NB4 (cell line): ENCODE data around the gene ABTB2.

Source experiments
- POLR2A ChIP-seq: IDR thresholded peaks from 2 replicates; pipeline ENCODE4 v1.6.1; 2011; ENCODE audit warnings: mild to moderate bottlenecking; ENCODE audit not compliant: insufficient read length; ENCODE audit errors: extremely low read depth
- TF ChIP-seq, protein P1 (sequence below): IDR thresholded peaks from one replicate; pipeline ENCODE4 v1.5.1; 2012; ENCODE audit warnings: low read depth, low read length
- TF ChIP-seq, protein P2 (sequence below): IDR thresholded peaks from 2 replicates; pipeline ENCODE4 v1.6.1; 2011; ENCODE audit warnings: low read depth, low read length

DNA sequence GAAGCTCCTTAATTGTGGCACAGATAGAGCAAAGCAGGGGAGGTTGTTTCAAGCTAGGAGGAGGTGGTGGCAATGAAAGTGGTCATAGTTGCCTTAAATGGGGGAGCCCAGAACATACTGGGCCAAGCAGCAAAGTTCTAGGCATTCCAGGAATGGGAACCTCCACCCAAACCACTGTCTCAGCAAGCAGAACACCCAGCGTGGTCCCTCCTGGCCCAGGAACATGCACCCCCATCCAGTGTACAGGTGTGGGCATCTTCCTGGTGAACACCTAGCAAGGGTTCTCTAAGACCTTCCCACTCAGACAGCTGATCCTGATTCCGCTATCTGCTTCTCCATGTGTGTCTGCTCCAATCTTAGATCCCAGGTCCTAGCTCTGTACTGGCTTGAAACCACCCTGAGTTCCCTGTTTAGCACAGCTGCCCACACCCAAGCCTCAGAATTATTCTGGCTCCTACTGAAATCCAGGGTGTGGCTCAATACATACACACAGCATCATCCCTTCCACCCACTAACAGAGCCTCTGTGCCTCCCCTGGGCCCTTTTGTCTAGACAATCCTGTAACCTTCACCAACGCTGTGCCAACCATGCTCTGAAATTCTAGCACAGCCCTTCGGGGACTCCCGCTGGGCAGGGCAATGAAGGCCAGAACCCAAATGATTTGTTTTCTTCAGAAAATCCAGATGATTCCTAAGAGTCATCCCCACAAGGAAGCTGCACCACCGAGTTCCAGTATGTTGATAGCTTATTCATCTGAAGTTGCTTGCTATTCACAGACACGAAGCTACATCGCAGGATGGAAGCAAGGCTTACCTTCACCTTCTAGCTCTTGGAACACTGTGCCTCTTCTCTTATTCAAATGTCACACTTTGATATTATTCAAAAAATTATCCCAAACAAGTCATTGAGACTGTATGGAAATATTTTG lies 76.6 kb downstream of the ABTB2 start:
- TF ChIP-seq POLR2A, result no peak
- TF ChIP-seq, protein P1, sequence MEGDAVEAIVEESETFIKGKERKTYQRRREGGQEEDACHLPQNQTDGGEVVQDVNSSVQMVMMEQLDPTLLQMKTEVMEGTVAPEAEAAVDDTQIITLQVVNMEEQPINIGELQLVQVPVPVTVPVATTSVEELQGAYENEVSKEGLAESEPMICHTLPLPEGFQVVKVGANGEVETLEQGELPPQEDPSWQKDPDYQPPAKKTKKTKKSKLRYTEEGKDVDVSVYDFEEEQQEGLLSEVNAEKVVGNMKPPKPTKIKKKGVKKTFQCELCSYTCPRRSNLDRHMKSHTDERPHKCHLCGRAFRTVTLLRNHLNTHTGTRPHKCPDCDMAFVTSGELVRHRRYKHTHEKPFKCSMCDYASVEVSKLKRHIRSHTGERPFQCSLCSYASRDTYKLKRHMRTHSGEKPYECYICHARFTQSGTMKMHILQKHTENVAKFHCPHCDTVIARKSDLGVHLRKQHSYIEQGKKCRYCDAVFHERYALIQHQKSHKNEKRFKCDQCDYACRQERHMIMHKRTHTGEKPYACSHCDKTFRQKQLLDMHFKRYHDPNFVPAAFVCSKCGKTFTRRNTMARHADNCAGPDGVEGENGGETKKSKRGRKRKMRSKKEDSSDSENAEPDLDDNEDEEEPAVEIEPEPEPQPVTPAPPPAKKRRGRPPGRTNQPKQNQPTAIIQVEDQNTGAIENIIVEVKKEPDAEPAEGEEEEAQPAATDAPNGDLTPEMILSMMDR, result no peak
- TF ChIP-seq, protein P2, sequence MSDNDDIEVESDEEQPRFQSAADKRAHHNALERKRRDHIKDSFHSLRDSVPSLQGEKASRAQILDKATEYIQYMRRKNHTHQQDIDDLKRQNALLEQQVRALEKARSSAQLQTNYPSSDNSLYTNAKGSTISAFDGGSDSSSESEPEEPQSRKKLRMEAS, result no peak
